HepG2 (cell line): Measurements from ENCODE around the gene IFNG-AS1. TPM values are rescaled to one million over a fixed set of nuclear protein-coding genes. Genes with fewer than 3 reads are reported as not detected.

Experiments
- ATAC-seq: fragments of 200-7000 bp; cut with Tn5 transposase; 3 replicates; pipeline ENCODE4 v1.9.1; 2020; ENCODE audit warnings: mild to moderate bottlenecking, moderate library complexity
- BruUV-seq: library from RNA; stranded (reverse); fragments of 400-500 nt; replicated peaks from 2 replicates; lab custom pipeline; 2021; lab: Mats Ljungman, UMichigan
- CTCF ChIA-PET: fragments of 300-600 bp; formaldehyde crosslinking; extraction: SDS; loops from one replicate; lab custom pipeline; 2021; ENCODE audit warnings: low total read pairs, inconsistent platforms, low intra/inter-chr PET ratio; lab: Yijun Ruan, JAX
- POLR2A ChIA-PET: fragments of 350-600 bp; sonication (Branson Sonifier 250); formaldehyde crosslinking; loops from one replicate; lab custom pipeline; 2020; ENCODE audit warnings: antibody characterized with exemption, inconsistent platforms; lab: Yijun Ruan, JAX
- DNase-seq: peaks from one replicate; pipeline ENCODE4 v3.0.0-alpha.2; 2015; ENCODE audit warnings: low spot score
- FAIRE-seq: peaks from 3 replicates; lab custom pipeline; 2011; peaks lifted over from hg19 to GRCh38; lab: Jason Lieb, UNC
- H2AFZ ChIP-seq: one replicate; pipeline ENCODE4 v1.6.1; 2011; ENCODE audit warnings: low read length, inconsistent platforms
- H3K27ac ChIP-seq: fragments of 300-600 bp; 3 replicates; pipeline ENCODE4 v1.8.0; 2011; ENCODE audit warnings: mixed run types, mild to moderate bottlenecking, mixed read lengths, low read length, inconsistent platforms; ENCODE audit not compliant: insufficient read depth; ENCODE audit errors: extremely low read length
- H3K27me3 ChIP-seq, 2 experiments: fragments of 200-600 bp in 1 of 2; 2 replicates in 1 of 2; 3 replicates in 1 of 2; pipeline versions ENCODE4 v1.6.0 to v1.8.0; 2011; ENCODE audit warnings: low read length in 2 of 2, mild to moderate bottlenecking in 2 of 2, moderate library complexity in 2 of 2, inconsistent platforms in 1 of 2; ENCODE audit not compliant: insufficient read depth in 2 of 2, control insufficient read depth in 1 of 2
- H3K36me3 ChIP-seq, 2 experiments: fragments of 200-600 bp in 1 of 2; replicated peaks in 1 of 2; 2 replicates in 1 of 2; 3 replicates in 1 of 2; pipeline versions ENCODE4 v1.5.1 to v1.8.0; 2011; ENCODE audit warnings: low read length in 2 of 2, inconsistent platforms in 1 of 2; ENCODE audit not compliant: insufficient read depth in 2 of 2, control insufficient read depth in 1 of 2
- H3K4me1 ChIP-seq: 2 replicates; pipeline ENCODE4 v1.5.1; 2012; ENCODE audit warnings: low read length, inconsistent platforms; ENCODE audit not compliant: insufficient read depth
- H3K4me2 ChIP-seq: 2 replicates; pipeline ENCODE4 v1.6.0; 2011; ENCODE audit warnings: low read depth, low read length, inconsistent platforms
- H3K4me3 ChIP-seq, 3 experiments: fragments of 200-600 bp in 1 of 3; sonication (generic), shearing (Covaris generic) in 1 of 3; replicated peaks in 1 of 3; 2 replicates each; pipeline ENCODE4 v1.5.1; 2011 to 2016; ENCODE audit warnings: low read length in 3 of 3, inconsistent platforms in 2 of 3, low read depth in 2 of 3, mild to moderate bottlenecking in 2 of 3, control low read depth in 1 of 3, mixed read lengths in 1 of 3; ENCODE audit not compliant: insufficient read depth in 1 of 3
- H3K79me2 ChIP-seq: one replicate; pipeline ENCODE4 v1.6.1; 2011; ENCODE audit warnings: low read length, inconsistent platforms; ENCODE audit not compliant: insufficient read depth
- H3K9ac ChIP-seq: 2 replicates; pipeline ENCODE4 v1.6.0; 2011; ENCODE audit warnings: mild to moderate bottlenecking, low read depth, low read length, inconsistent platforms; ENCODE audit not compliant: insufficient read depth
- H3K9me3 ChIP-seq: 2 replicates; pipeline ENCODE4 v1.5.1; 2012; ENCODE audit warnings: mild to moderate bottlenecking, low read length
- H4K20me1 ChIP-seq: 2 replicates; pipeline ENCODE4 v1.6.0; 2011; ENCODE audit warnings: inconsistent platforms, mild to moderate bottlenecking, low read length, moderate library complexity; ENCODE audit not compliant: insufficient read depth
- NFE2L2 ChIP-seq: fragments of 150-350 bp; IDR thresholded peaks from 2 replicates; pipeline ENCODE4 v1.6.1; 2014; ENCODE audit warnings: low read length
- PTBP1 ChIP-seq: fragments of 200-400 bp; formaldehyde crosslinking; IDR thresholded peaks from 2 replicates; pipeline ENCODE4 v1.6.1; 2018; ENCODE audit warnings: low read length, low read depth; ENCODE audit not compliant: poor library complexity, severe bottlenecking
- UBTF ChIP-seq: sonication (generic); formaldehyde crosslinking; IDR thresholded peaks from 2 replicates; pipeline ENCODE4 v1.4.0; 2020; ENCODE audit warnings: mild to moderate bottlenecking, missing genetic modification reagents
- ZEB1 ChIP-seq: IDR thresholded peaks from 2 replicates; pipeline ENCODE4 v1.6.1; 2012; ENCODE audit warnings: mild to moderate bottlenecking, low read depth, inconsistent platforms; ENCODE audit not compliant: insufficient replicate concordance
- ZFAT ChIP-seq: sonication (generic); formaldehyde crosslinking; conservative IDR thresholded peaks from 2 replicates; pipeline ENCODE4 v1.8.1; 2023; ENCODE audit warnings: missing genetic modification reagents, inconsistent platforms
- ZNF234 ChIP-seq: sonication (generic); formaldehyde crosslinking; conservative IDR thresholded peaks from 2 replicates; pipeline ENCODE4 v1.5.1; 2020; ENCODE audit warnings: mild to moderate bottlenecking, missing genetic modification reagents
- ZNF329 ChIP-seq: sonication (generic); formaldehyde crosslinking; IDR thresholded peaks from 2 replicates; pipeline ENCODE4 v1.9.0; 2021; ENCODE audit warnings: low read depth, mild to moderate bottlenecking, missing genetic modification reagents
- ZNF468 ChIP-seq: sonication (generic); formaldehyde crosslinking; IDR thresholded peaks from 2 replicates; pipeline ENCODE4 v1.8.0; 2022; ENCODE audit warnings: mild to moderate bottlenecking, moderate library complexity, missing genetic modification reagents
- ZNF678 ChIP-seq: sonication (generic); formaldehyde crosslinking; IDR thresholded peaks from 2 replicates; pipeline ENCODE4 v1.4.0; 2020; ENCODE audit warnings: mild to moderate bottlenecking, missing genetic modification reagents
- ZNF83 ChIP-seq: sonication (generic); formaldehyde crosslinking; IDR thresholded peaks from 2 replicates; pipeline ENCODE4 v1.4.0; 2020; ENCODE audit warnings: missing genetic modification reagents, mild to moderate bottlenecking, borderline replicate concordance
- WGBS: methylation state at CpG from one replicate; pipeline ENCODE4 v1.1.6; 2017; ENCODE audit warnings: low lambda C conversion rate; 5-methylcytosine and 5-hydroxymethylcytosine counted together
- in situ Hi-C: cut with HindIII; loops from 2 replicates; pipeline ENCODE4 v1.10.0; 2017; ENCODE audit warnings: low pct_unique_long_range_greater_than_20kb; ENCODE audit not compliant: extremely low pct_ligation_motif_present
- intact Hi-C: fragments of 100-400 bp; cut with micrococcal nuclease; formaldehyde crosslinking; loops from one replicate; pipeline ENCODE4 v1.10.0; 2022; ENCODE audit not compliant: unreplicated experiment
- polyA plus RNA-seq, 8 experiments: library from polyadenylated mRNA; depleted of rRNA in 3 of 8; stranded (reverse) in 7 of 8; unstranded in 1 of 8; fragments of >200 nt; fragmentation: Illumina TruSeq in 4 of 8; extraction: Trizol in 4 of 8; gene quantifications; 2 replicates each; pipeline versions ENCODE4 v1.2.1 to v1.2.3, GENCODE V29; 2011 to 2016; ENCODE audit warnings: low read depth in 4 of 8, missing spikeins in 1 of 8, mixed read lengths in 1 of 8; ENCODE audit not compliant: insufficient read depth in 1 of 8
- total RNA-seq, 5 experiments: library from RNA; depleted of rRNA; stranded (reverse); fragments of >200 nt; fragmentation: Illumina TruSeq; extraction: Trizol; gene quantifications; 2 replicates each; pipeline ENCODE4 v1.2.3, GENCODE V29; 2016; ENCODE audit warnings: low read depth in 1 of 5
- TF ChIP-seq, protein P1 (sequence below): sonication (generic); formaldehyde crosslinking; IDR thresholded peaks from 2 replicates; pipeline ENCODE4 v1.5.0; 2020; ENCODE audit warnings: missing genetic modification reagents, mild to moderate bottlenecking, borderline replicate concordance
- TF ChIP-seq, protein P2 (sequence below): IDR thresholded peaks from 2 replicates; pipeline ENCODE4 v1.6.1; 2012; ENCODE audit warnings: low read length, improper control_type of control experiment
- TF ChIP-seq, protein P3 (sequence below): IDR thresholded peaks from 2 replicates; pipeline ENCODE4 v1.6.1; 2018; ENCODE audit warnings: missing genetic modification reagents, mild to moderate bottlenecking, missing compliant biosample characterization
- TF ChIP-seq, protein P4 (sequence below): sonication (generic); formaldehyde crosslinking; IDR thresholded peaks from 2 replicates; pipeline ENCODE4 v1.9.0; 2021; ENCODE audit warnings: missing genetic modification reagents, mild to moderate bottlenecking, borderline replicate concordance

Gene IFNG-AS1
- total and polyA plus RNA-seq, 2 of the 13 experiments (the other 11 are each of a cell fraction or from before 2014, with no cell fraction given): not detected

DNA sequence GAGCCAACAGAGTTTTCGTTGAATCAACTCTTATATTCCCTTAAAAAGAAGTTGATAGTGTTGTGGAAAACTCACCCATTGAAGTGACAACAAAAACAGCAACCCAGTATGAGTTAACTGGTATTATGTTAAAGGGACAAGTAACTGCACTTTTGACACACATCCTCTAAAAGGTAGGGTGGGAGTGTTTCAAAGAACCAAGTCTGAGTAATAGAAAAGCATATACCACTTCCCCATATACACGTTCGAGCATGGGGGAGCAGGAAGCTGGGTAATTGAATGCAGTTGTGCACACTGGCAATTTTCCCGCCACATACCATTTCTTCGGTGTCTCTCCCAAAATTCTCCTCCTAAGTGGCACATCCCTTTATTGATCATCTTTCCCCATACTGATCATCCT lies 31.5 kb downstream of the IFNG-AS1 start:
- no peak overlapping the region for H3K9ac ChIP-seq
- DNase-seq (no peak), FAIRE-seq (no peak), ATAC-seq (no peak)
- no peaks in the 10 kb centered on the region for H3K36me3 ChIP-seq
- POLR2A ChIA-PET: no interaction called here
- in situ Hi-C loops: no loop called here
- H3K4me1 ChIP-seq: no peaks in the 10 kb centered on the region
- H3K79me2 ChIP-seq: no peaks in the 10 kb centered on the region
- no peak overlapping the region for H2AFZ ChIP-seq
- no peak overlapping the region for H3K4me3 ChIP-seq
- no peaks in the 10 kb centered on the region for H3K27me3 ChIP-seq
- H3K4me2 ChIP-seq: no peak overlapping the region
- intact Hi-C loops: no loop called here
- WGBS: 8% methylated on average over 5 of the region's 5 CpGs
- H3K9me3 ChIP-seq: no peaks in the 10 kb centered on the region
- CTCF ChIA-PET: no interaction called here
- H4K20me1 ChIP-seq: no peaks in the 10 kb centered on the region
- H3K27ac ChIP-seq: no peak overlapping the region
- BruUV-seq: no TSS peak
- TF ChIP-seq, protein P1, sequence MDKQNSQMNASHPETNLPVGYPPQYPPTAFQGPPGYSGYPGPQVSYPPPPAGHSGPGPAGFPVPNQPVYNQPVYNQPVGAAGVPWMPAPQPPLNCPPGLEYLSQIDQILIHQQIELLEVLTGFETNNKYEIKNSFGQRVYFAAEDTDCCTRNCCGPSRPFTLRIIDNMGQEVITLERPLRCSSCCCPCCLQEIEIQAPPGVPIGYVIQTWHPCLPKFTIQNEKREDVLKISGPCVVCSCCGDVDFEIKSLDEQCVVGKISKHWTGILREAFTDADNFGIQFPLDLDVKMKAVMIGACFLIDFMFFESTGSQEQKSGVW (CRISPR knock-in tag): no peak
- TF ChIP-seq ZNF678 (CRISPR knock-in tag): no peak
- no peak for TF ChIP-seq ZFAT (CRISPR knock-in tag)
- TF ChIP-seq, protein P2, sequence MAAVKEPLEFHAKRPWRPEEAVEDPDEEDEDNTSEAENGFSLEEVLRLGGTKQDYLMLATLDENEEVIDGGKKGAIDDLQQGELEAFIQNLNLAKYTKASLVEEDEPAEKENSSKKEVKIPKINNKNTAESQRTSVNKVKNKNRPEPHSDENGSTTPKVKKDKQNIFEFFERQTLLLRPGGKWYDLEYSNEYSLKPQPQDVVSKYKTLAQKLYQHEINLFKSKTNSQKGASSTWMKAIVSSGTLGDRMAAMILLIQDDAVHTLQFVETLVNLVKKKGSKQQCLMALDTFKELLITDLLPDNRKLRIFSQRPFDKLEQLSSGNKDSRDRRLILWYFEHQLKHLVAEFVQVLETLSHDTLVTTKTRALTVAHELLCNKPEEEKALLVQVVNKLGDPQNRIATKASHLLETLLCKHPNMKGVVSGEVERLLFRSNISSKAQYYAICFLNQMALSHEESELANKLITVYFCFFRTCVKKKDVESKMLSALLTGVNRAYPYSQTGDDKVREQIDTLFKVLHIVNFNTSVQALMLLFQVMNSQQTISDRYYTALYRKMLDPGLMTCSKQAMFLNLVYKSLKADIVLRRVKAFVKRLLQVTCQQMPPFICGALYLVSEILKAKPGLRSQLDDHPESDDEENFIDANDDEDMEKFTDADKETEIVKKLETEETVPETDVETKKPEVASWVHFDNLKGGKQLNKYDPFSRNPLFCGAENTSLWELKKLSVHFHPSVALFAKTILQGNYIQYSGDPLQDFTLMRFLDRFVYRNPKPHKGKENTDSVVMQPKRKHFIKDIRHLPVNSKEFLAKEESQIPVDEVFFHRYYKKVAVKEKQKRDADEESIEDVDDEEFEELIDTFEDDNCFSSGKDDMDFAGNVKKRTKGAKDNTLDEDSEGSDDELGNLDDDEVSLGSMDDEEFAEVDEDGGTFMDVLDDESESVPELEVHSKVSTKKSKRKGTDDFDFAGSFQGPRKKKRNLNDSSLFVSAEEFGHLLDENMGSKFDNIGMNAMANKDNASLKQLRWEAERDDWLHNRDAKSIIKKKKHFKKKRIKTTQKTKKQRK: no peak
- no peak for TF ChIP-seq ZNF468 (CRISPR knock-in tag)
- TF ChIP-seq NFE2L2: no peak
- TF ChIP-seq, protein P3, sequence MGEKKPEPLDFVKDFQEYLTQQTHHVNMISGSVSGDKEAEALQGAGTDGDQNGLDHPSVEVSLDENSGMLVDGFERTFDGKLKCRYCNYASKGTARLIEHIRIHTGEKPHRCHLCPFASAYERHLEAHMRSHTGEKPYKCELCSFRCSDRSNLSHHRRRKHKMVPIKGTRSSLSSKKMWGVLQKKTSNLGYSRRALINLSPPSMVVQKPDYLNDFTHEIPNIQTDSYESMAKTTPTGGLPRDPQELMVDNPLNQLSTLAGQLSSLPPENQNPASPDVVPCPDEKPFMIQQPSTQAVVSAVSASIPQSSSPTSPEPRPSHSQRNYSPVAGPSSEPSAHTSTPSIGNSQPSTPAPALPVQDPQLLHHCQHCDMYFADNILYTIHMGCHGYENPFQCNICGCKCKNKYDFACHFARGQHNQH (CRISPR knock-in tag): no peak
- no peak for TF ChIP-seq ZNF234 (CRISPR knock-in tag)
- no peak for TF ChIP-seq ZNF83 (CRISPR knock-in tag)
- TF ChIP-seq, protein P4, sequence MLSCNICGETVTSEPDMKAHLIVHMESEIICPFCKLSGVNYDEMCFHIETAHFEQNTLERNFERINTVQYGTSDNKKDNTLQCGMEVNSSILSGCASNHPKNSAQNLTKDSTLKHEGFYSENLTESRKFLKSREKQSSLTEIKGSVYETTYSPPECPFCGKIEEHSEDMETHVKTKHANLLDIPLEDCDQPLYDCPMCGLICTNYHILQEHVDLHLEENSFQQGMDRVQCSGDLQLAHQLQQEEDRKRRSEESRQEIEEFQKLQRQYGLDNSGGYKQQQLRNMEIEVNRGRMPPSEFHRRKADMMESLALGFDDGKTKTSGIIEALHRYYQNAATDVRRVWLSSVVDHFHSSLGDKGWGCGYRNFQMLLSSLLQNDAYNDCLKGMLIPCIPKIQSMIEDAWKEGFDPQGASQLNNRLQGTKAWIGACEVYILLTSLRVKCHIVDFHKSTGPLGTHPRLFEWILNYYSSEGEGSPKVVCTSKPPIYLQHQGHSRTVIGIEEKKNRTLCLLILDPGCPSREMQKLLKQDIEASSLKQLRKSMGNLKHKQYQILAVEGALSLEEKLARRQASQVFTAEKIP: no peak
- no peak for TF ChIP-seq ZEB1
- TF ChIP-seq ZNF329 (CRISPR knock-in tag): no peak
- TF ChIP-seq PTBP1: no peak
- no peak for TF ChIP-seq UBTF (CRISPR knock-in tag)
